Measurements from ENCODE around the gene AKAP7.

Gene AKAP7

DNA sequence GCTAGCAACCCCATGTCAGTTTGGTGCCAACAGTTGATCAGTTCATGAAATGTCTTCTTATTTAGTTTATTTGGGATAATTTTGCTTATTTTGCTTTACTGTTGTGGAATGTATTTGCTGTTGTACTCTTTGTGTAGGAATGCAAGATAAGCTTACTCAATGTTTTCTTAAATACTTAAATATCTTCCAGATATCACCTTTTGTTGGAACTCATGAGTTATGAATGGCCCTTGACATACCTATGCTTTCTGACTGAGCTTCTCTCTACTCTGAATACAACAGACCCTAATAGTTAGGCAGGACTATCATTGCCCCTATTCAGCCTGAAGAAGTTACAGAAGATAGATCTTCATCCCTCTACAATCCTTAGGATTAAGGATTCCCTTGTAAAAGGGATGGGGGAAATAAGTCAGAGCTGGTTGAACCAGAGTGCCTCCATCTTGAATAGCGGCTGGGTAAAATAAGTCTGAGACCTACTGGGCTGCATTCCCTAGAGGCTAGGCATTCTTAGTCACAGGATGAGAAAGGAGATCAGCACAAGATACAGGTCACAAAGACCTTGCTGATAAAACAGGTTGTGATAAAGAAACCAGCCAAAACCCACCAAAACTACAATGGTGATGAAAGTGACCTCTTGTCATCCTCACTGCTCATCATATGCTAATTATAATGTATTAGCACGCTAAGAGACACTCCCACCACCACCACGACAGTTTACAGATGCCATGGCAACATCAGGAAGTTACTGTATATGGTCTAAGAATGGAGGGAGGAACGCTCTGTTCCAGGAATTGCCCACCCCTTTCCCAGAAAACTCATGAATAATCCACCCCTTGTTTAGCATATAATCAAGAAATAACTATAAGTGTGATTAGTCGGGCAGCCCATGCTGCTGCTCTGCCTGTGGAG is 196.9 kb downstream of the AKAP7 start:
- Histone ChIP-seq H2AFZ (ENCODE audit: low read length) (no peak overlapping the region), H3K27ac (ENCODE audit: low read length) (no peak overlapping the region)
- DNase-seq = no peak

More for the DNA sequence above, 196.9 kb downstream of the AKAP7 start:
- Histone ChIP-seq H4K20me1 (ENCODE audit: insufficient read depth, low read length) (no peaks in the 10 kb centered on the region), H3F3A (ENCODE audit: insufficient read depth, low read length) (no peaks in the 10 kb centered on the region), H3K9me3 (replicated peaks; ENCODE audit: insufficient read depth, low read length) (no peaks in the 10 kb centered on the region), H3K36me3 (replicated peaks; ENCODE audit: insufficient read depth, low read length) (no peaks in the 10 kb centered on the region), H3K4me3 (ENCODE audit: low read length) (no peak overlapping the region), H3K4me1 (ENCODE audit: low read length) (no peaks in the 10 kb centered on the region), H3K9ac (ENCODE audit: low read length) (no peak overlapping the region), H3K27me3 (replicated peaks; ENCODE audit: insufficient read depth, low read length) (no peaks in the 10 kb centered on the region), H3K4me2 (ENCODE audit: low read depth, low read length) (no peak overlapping the region), H3K79me2 (ENCODE audit: low read length) (no peaks in the 10 kb centered on the region), H3K9me2 (replicated peaks; ENCODE audit: insufficient read depth, low read length) (no peaks in the 10 kb centered on the region)
- TF ChIP-seq, protein P1, sequence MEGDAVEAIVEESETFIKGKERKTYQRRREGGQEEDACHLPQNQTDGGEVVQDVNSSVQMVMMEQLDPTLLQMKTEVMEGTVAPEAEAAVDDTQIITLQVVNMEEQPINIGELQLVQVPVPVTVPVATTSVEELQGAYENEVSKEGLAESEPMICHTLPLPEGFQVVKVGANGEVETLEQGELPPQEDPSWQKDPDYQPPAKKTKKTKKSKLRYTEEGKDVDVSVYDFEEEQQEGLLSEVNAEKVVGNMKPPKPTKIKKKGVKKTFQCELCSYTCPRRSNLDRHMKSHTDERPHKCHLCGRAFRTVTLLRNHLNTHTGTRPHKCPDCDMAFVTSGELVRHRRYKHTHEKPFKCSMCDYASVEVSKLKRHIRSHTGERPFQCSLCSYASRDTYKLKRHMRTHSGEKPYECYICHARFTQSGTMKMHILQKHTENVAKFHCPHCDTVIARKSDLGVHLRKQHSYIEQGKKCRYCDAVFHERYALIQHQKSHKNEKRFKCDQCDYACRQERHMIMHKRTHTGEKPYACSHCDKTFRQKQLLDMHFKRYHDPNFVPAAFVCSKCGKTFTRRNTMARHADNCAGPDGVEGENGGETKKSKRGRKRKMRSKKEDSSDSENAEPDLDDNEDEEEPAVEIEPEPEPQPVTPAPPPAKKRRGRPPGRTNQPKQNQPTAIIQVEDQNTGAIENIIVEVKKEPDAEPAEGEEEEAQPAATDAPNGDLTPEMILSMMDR (IDR thresholded peaks at IDR 0.05; ENCODE audit: low read length) = no peak
- TF ChIP-seq EZH2phosphoT487 (IDR thresholded peaks at IDR 0.05; ENCODE audit: low read length) (no peak), EZH2 (optimal IDR thresholded peaks at IDR 0.05; ENCODE audit: low read depth, low read length) (no peak)

Measured in MM.1S (cell line).